ENCODE results near the gene TNK1.
"Not testable (repeated sequence)": the region's sequence is repeated elsewhere in the genome, so short reads cannot be mapped to it uniquely, and the experiment has no call there.

The TNK1 gene

GRCh38 chr17:7380855-7381683 lies at the start of gene TNK1:
TSS of gene TNK1 (plus strand) at chr17:7381089. CDS start at chr17:7382927, 1,838 bp downstream.
- no peak for TF ChIP-seq CTCF (IDR thresholded peaks at IDR 0.05; ENCODE audit: low read depth, low read length)
- Histone ChIP-seq H3K4me3 (ENCODE audit: low read depth, low read length) (peak within 1 kb of the TSS; percentile 61), H3K36me3 (peaks cover 17% of the 10 kb centered on the region), H3K27me3 (ENCODE audit: insufficient read depth, low read depth, severe bottlenecking) (no peaks in the 10 kb centered on the region), H3K9me3 (ENCODE audit: severe bottlenecking) (no peaks in the 10 kb centered on the region), H3K27ac (peak within 1 kb of the TSS; percentile 19; the same call in 1 of the 2 replicates)
- DNase-seq = peak; percentile 72

- DNase-seq = no peak
- no peaks in the 10 kb centered on the region for H3K9me3 ChIP-seq (ENCODE audit: severe bottlenecking)
- no peak overlapping the region for H3K4me3 ChIP-seq (ENCODE audit: low read depth, low read length)
These were observed 48.8 kb upstream of the TNK1 start for GRCh38 chr17:7332111-7332510.

GRCh38 chr17:7332600-7333069 lies 48.3 kb upstream of the TNK1 start:
- not testable (repeated sequence) for H3K9me3 ChIP-seq (ENCODE audit: severe bottlenecking); H3K4me3 ChIP-seq (ENCODE audit: low read depth, low read length); H3K36me3 ChIP-seq; H3K27me3 ChIP-seq (ENCODE audit: insufficient read depth, low read depth, severe bottlenecking); H3K27ac ChIP-seq; DNase-seq

More at GRCh38 chr17:7332111-7332510, 48.8 kb upstream of the TNK1 start:
- no peaks in the 10 kb centered on the region for H3K36me3 ChIP-seq
- H3K27ac ChIP-seq = no peak overlapping the region
- no peak for TF ChIP-seq CTCF (IDR thresholded peaks at IDR 0.05; ENCODE audit: low read depth, low read length)
- no peaks in the 10 kb centered on the region for H3K27me3 ChIP-seq (ENCODE audit: insufficient read depth, low read depth, severe bottlenecking)

GRCh38 chr17:7334938-7335538 lies 45.9 kb upstream of the TNK1 start:
- Histone ChIP-seq H3K36me3 (no peaks in the 10 kb centered on the region), H3K9me3 (ENCODE audit: severe bottlenecking) (no peaks in the 10 kb centered on the region), H3K4me3 (ENCODE audit: low read depth, low read length) (no peak overlapping the region), H3K27me3 (ENCODE audit: insufficient read depth, low read depth, severe bottlenecking) (no peaks in the 10 kb centered on the region), H3K27ac (no peak overlapping the region)
- no peak for DNase-seq
- TF ChIP-seq CTCF (IDR thresholded peaks at IDR 0.05; ENCODE audit: low read depth, low read length) = no peak

GRCh38 chr17:7335765-7336164 lies 45.1 kb upstream of the TNK1 start:
- not testable (repeated sequence) for H3K4me3 ChIP-seq (ENCODE audit: low read depth, low read length); H3K27ac ChIP-seq

GRCh38 chr17:7336240-7337175 lies 44.4 kb upstream of the TNK1 start, which contains the start of gene ACAP1:
TSS of gene ACAP1 (plus strand) at chr17:7336529. CDS start at chr17:7336735, 206 bp downstream.
- TF ChIP-seq CTCF (IDR thresholded peaks at IDR 0.05; ENCODE audit: low read depth, low read length) = no peak
- H3K36me3 ChIP-seq = no peaks in the 10 kb centered on the region
- no peaks in the 10 kb centered on the region for H3K27me3 ChIP-seq (ENCODE audit: insufficient read depth, low read depth, severe bottlenecking)
- H3K4me3 ChIP-seq (ENCODE audit: low read depth, low read length) = no peak within 1 kb of the TSS
- no peak within 1 kb of the TSS for H3K27ac ChIP-seq
- DNase-seq = no peak
- H3K9me3 ChIP-seq (ENCODE audit: severe bottlenecking) = no peaks in the 10 kb centered on the region

More at GRCh38 chr17:7335765-7336164, 45.1 kb upstream of the TNK1 start:
- H3K27me3 ChIP-seq (ENCODE audit: insufficient read depth, low read depth, severe bottlenecking); H3K9me3 ChIP-seq (ENCODE audit: severe bottlenecking); DNase-seq; H3K36me3 ChIP-seq: not testable (repeated sequence)

- H3K9me3 ChIP-seq (ENCODE audit: severe bottlenecking); H3K4me3 ChIP-seq (ENCODE audit: low read depth, low read length); DNase-seq; H3K36me3 ChIP-seq; H3K27me3 ChIP-seq (ENCODE audit: insufficient read depth, low read depth, severe bottlenecking); H3K27ac ChIP-seq: not testable (repeated sequence)
These were observed 43.3 kb upstream of the TNK1 start for GRCh38 chr17:7337600-7337999.
